ENCODE results near the gene KRTAP4-16. TPM values are rescaled to one million over a fixed set of nuclear protein-coding genes. Genes with fewer than 3 reads are reported as not detected.

Gene KRTAP4-16
- total and polyA plus RNA-seq, 2 donors (not counting 3 experiments of a cell fraction or from before 2014, with no cell fraction given): not detected

DNA sequence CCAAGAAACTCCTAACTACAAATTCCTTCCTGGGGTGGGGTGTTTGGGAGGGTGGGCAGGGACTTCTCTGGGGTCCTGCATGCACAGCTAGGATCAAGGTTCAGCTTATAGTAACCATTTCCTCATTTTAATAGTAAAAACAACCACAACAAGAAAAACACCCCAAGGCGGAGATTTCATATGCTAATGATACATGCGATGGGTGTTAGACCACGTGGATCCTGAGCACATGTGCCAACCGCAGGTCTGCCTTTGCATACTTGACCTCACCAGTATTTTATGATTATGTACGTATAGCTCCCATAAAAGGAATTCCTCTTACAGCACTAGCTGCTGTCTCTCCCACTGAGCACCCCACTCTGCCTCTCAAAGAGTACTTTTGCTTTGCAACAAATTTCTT lies 14.3 kb upstream of the KRTAP4-16 start:
- ChIA-PET POLR2A (no interaction called here), CTCF (no interaction called here)
- Histone ChIP-seq H3K9ac (replicated peaks; ENCODE audit: extremely low read depth, insufficient read depth, low read length) (no peak overlapping the region), H4K20me1 (replicated peaks; ENCODE audit: control insufficient read depth, extremely low read depth, insufficient read depth, low read length) (no peaks in the 10 kb centered on the region), H3K4me2 (ENCODE audit: insufficient read depth, low read length) (no peak overlapping the region), H3K4me3 (replicated peaks in 1 of 3; ENCODE audit: insufficient read depth in 1 of 3, low read depth in 1 of 3, low read length in 3 of 3) (no peak overlapping the region), H3K9me3 (replicated peaks; ENCODE audit: control insufficient read depth, insufficient read depth, low read length) (no peaks in the 10 kb centered on the region), H3K36me3 (ENCODE audit: control insufficient read depth in 2 of 2, extremely low read depth in 1 of 2, insufficient read depth in 2 of 2, low read length in 2 of 2) (no peaks in the 10 kb centered on the region), H3K79me2 (ENCODE audit: control insufficient read depth, insufficient read depth, low read length) (no peaks in the 10 kb centered on the region), H3K27ac (ENCODE audit: insufficient read depth, low read depth, low read length) (no peak overlapping the region), H3K27me3 (ENCODE audit: control insufficient read depth in 2 of 2, insufficient read depth in 2 of 2, low read length in 2 of 2) (peaks cover 0 to 5% of the 10 kb centered on the region in 2 experiments), H3K4me1 (ENCODE audit: control insufficient read depth, extremely low read depth, insufficient read depth, low read length) (peaks cover 3% of the 10 kb centered on the region), H2AFZ (ENCODE audit: low read depth, low read length) (no peak overlapping the region), H3K9me1 (replicated peaks; ENCODE audit: control insufficient read depth, extremely low read depth, insufficient read depth, low read length) (no peaks in the 10 kb centered on the region)
- BruUV-seq (replicated peaks): no TSS peak
- intact Hi-C loops (cut with micrococcal nuclease): no loop called here
- dilution Hi-C loops (cut with MboI; ENCODE audit: extremely low pct_ligation_motif_present, low sequenced_read_pairs): no loop called here
- TF ChIP-seq, protein P1, sequence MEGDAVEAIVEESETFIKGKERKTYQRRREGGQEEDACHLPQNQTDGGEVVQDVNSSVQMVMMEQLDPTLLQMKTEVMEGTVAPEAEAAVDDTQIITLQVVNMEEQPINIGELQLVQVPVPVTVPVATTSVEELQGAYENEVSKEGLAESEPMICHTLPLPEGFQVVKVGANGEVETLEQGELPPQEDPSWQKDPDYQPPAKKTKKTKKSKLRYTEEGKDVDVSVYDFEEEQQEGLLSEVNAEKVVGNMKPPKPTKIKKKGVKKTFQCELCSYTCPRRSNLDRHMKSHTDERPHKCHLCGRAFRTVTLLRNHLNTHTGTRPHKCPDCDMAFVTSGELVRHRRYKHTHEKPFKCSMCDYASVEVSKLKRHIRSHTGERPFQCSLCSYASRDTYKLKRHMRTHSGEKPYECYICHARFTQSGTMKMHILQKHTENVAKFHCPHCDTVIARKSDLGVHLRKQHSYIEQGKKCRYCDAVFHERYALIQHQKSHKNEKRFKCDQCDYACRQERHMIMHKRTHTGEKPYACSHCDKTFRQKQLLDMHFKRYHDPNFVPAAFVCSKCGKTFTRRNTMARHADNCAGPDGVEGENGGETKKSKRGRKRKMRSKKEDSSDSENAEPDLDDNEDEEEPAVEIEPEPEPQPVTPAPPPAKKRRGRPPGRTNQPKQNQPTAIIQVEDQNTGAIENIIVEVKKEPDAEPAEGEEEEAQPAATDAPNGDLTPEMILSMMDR (IDR thresholded peaks at IDR 0.05; ENCODE audit: extremely low read depth in 1 of 2, insufficient read depth in 1 of 2, low read depth in 1 of 2, low read length in 2 of 2): no peak
- TF ChIP-seq POLR2AphosphoS5 (IDR thresholded peaks at IDR 0.05; ENCODE audit: insufficient read depth, low read depth, low read length): no peak
- TF ChIP-seq FOS (IDR thresholded peaks at IDR 0.05; ENCODE audit: borderline replicate concordance, insufficient read depth, low read length): no peak
- DNase-seq (ENCODE audit: low read depth, low spot score) (no peak), FAIRE-seq (no peak)

DNA sequence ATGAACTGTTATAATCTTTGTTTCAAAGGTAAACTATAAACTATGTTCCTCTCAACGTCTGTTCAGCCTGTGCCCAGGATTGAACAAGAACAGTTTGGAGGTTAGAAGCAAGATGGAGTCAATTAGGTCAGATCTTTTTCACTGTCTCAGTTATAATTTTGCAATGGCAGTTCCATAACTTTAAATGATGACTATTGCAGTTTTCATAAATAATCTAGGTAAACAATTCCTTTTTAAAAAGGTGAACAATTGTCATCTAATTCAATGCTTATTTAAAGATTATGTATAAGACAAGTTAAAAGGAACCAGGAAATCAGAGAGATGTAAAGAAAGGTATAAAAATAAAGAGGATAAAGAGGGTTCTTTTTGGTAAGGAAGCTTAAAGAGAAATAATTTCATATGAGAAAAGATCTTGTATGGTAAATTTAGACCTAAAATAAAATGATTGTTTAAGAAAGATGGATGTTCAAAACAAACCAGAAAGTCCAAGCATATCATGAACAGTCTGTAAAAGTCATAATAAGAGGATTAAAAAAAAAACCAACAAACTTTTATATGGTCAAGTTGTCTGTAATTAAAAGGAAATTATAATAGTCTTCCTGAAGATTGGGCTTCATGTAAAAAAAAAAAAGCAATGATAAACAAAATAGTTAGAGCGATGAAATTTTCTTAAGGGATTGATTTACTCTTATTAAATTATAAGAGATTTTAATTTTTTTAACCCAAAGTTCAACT lies 9.3 kb upstream of the KRTAP4-16 start:
- Histone ChIP-seq H4K20me1 (replicated peaks; ENCODE audit: control insufficient read depth, extremely low read depth, insufficient read depth, low read length) (no peaks in the 10 kb centered on the region), H3K79me2 (ENCODE audit: control insufficient read depth, insufficient read depth, low read length) (no peaks in the 10 kb centered on the region), H3K9ac (replicated peaks; ENCODE audit: extremely low read depth, insufficient read depth, low read length) (no peak overlapping the region), H2AFZ (ENCODE audit: low read depth, low read length) (no peak overlapping the region), H3K27me3 (ENCODE audit: control insufficient read depth in 2 of 2, insufficient read depth in 2 of 2, low read length in 2 of 2) (peaks cover 0 to 5% of the 10 kb centered on the region in 2 experiments), H3K9me1 (replicated peaks; ENCODE audit: control insufficient read depth, extremely low read depth, insufficient read depth, low read length) (no peaks in the 10 kb centered on the region), H3K4me1 (ENCODE audit: control insufficient read depth, extremely low read depth, insufficient read depth, low read length) (no peaks in the 10 kb centered on the region), H3K27ac (ENCODE audit: insufficient read depth, low read depth, low read length) (no peak overlapping the region), H3K4me2 (ENCODE audit: insufficient read depth, low read length) (no peak overlapping the region), H3K4me3 (replicated peaks in 1 of 3; ENCODE audit: insufficient read depth in 1 of 3, low read depth in 1 of 3, low read length in 3 of 3) (no peak overlapping the region), H3K9me3 (replicated peaks; ENCODE audit: control insufficient read depth, insufficient read depth, low read length) (no peaks in the 10 kb centered on the region), H3K36me3 (ENCODE audit: control insufficient read depth in 2 of 2, extremely low read depth in 1 of 2, insufficient read depth in 2 of 2, low read length in 2 of 2) (no peaks in the 10 kb centered on the region)
- intact Hi-C loops (cut with micrococcal nuclease) (no loop called here), dilution Hi-C loops (cut with MboI; ENCODE audit: extremely low pct_ligation_motif_present, low sequenced_read_pairs) (no loop called here)
- TF ChIP-seq JUN (IDR thresholded peaks at IDR 0.05; ENCODE audit: borderline replicate concordance, insufficient read depth, insufficient read length, low read depth) (no peak), MYC (IDR thresholded peaks at IDR 0.05; ENCODE audit: low read depth, low read length) (no peak), EZH2 (IDR thresholded peaks at IDR 0.05; ENCODE audit: borderline replicate concordance, low read depth, low read length, severe bottlenecking) (no peak), POLR2AphosphoS5 (IDR thresholded peaks at IDR 0.05; ENCODE audit: insufficient read depth, low read depth, low read length) (no peak), FOS (IDR thresholded peaks at IDR 0.05; ENCODE audit: borderline replicate concordance, insufficient read depth, low read length) (no peak), GATA2 (IDR thresholded peaks at IDR 0.05; ENCODE audit: insufficient read depth, insufficient read length, low read depth, low read length) (no peak), POLR2A (IDR thresholded peaks at IDR 0.05; ENCODE audit: low read depth, low read length) (no peak)
- TF ChIP-seq, protein P1 (IDR thresholded peaks at IDR 0.05; ENCODE audit: extremely low read depth in 1 of 2, insufficient read depth in 1 of 2, low read depth in 1 of 2, low read length in 2 of 2): no peak
- TF ChIP-seq, protein P2, sequence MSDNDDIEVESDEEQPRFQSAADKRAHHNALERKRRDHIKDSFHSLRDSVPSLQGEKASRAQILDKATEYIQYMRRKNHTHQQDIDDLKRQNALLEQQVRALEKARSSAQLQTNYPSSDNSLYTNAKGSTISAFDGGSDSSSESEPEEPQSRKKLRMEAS (IDR thresholded peaks at IDR 0.05; ENCODE audit: insufficient read depth, insufficient read length): no peak
- BruUV-seq (replicated peaks): no TSS peak
- FAIRE-seq: no peak
- CTCF ChIA-PET: no interaction called here
- no peak for DNase-seq (ENCODE audit: low read depth, low spot score)
- POLR2A ChIA-PET: no interaction called here
